HG02759 (cell line): ENCODE measurements around the gene CEPT1.

Experiments used
- ATAC-seq: cut with Tn5 transposase; IDR thresholded peaks from one replicate; pipeline ENCODE4 v1.9.1; 2021; ENCODE audit warnings: mild to moderate bottlenecking, moderate library complexity; ENCODE audit not compliant: unreplicated experiment

Gene CEPT1

GRCh38 chr1:111225717-111226400 lies 85.8 kb downstream of the CEPT1 start:
- no peak for ATAC-seq

GRCh38 chr1:111227434-111227833 lies 87.4 kb downstream of the CEPT1 start, which contains the start of gene CHI3L2:
Gene CHI3L2, plus strand, starts transcription at chr1:111227713. Its CDS starts 17 bp downstream, at chr1:111227730.
- ATAC-seq: no peak

- no peak for ATAC-seq
Observed at GRCh38 chr1:111227851-111228747, 88.1 kb downstream of the CEPT1 start.

- ATAC-seq: no peak
Observed at GRCh38 chr1:111228748-111229126, 88.7 kb downstream of the CEPT1 start.

- no peak for ATAC-seq
Observed at GRCh38 chr1:111232134-111232533, 92.1 kb downstream of the CEPT1 start.

GRCh38 chr1:111234258-111234657 lies 94.2 kb downstream of the CEPT1 start:
- no peak for ATAC-seq
